GM12801 (cell line): ENCODE results near the gene H2BK1.

Experiments
- TF ChIP-seq, protein P1 (sequence below): IDR thresholded peaks from one replicate; pipeline ENCODE4 v1.5.1; 2011; ENCODE audit warnings: control low read depth; ENCODE audit not compliant: insufficient read length; ENCODE audit errors: extremely low read depth

The H2BK1 gene

DNA sequence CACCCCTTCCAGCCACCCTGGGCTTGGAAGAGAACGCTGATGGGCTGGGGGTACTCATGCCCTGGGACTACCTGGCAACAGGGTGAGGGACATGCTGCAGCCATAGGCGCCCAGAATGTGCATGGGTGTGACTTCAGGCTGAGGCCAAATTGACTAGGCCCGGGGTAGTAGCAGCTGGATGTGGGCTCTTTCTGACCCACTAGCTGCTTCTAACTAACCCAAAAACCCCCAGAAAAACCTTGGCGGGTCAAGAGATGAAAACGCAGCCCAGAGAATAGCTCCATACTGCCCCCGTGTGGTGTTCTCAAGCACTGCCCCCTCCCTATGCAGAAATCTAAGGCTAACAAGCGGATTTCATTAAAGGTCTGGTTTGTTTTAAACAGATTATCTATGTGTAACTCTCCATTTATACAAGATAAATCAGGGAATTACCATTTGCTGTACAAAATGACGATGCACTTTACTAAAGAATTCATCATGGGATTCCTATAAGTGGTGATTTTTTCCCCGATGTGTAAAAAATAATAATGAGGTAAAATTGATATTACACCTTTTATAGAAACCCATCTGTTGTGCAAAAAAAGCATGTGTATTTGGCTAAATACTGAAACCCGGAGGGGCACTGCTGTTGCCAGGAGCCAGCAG, 34.0 kb upstream of the H2BK1 start:
- TF ChIP-seq, protein P1, sequence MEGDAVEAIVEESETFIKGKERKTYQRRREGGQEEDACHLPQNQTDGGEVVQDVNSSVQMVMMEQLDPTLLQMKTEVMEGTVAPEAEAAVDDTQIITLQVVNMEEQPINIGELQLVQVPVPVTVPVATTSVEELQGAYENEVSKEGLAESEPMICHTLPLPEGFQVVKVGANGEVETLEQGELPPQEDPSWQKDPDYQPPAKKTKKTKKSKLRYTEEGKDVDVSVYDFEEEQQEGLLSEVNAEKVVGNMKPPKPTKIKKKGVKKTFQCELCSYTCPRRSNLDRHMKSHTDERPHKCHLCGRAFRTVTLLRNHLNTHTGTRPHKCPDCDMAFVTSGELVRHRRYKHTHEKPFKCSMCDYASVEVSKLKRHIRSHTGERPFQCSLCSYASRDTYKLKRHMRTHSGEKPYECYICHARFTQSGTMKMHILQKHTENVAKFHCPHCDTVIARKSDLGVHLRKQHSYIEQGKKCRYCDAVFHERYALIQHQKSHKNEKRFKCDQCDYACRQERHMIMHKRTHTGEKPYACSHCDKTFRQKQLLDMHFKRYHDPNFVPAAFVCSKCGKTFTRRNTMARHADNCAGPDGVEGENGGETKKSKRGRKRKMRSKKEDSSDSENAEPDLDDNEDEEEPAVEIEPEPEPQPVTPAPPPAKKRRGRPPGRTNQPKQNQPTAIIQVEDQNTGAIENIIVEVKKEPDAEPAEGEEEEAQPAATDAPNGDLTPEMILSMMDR: no peak

- TF ChIP-seq, protein P1: no peak
These were observed 33.3 kb upstream of the H2BK1 start for GRCh38 chr7:151243408-151244195.

DNA sequence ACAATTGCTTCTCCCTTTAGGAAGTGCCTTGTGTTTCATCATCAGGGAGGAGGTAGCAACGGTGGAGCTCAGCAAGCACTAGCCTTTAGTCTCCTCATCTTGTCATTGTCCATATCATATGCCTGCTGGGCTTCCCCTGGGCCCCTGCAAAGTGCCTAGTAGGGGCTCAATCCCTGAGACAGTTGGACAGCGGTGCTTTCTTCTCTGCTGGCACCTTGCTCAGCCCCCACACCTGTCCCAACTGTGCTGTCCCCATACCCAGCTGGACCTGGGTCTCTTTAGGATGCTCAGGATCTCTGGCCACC, 32.7 kb upstream of the H2BK1 start:
- TF ChIP-seq, protein P1: no peak

DNA sequence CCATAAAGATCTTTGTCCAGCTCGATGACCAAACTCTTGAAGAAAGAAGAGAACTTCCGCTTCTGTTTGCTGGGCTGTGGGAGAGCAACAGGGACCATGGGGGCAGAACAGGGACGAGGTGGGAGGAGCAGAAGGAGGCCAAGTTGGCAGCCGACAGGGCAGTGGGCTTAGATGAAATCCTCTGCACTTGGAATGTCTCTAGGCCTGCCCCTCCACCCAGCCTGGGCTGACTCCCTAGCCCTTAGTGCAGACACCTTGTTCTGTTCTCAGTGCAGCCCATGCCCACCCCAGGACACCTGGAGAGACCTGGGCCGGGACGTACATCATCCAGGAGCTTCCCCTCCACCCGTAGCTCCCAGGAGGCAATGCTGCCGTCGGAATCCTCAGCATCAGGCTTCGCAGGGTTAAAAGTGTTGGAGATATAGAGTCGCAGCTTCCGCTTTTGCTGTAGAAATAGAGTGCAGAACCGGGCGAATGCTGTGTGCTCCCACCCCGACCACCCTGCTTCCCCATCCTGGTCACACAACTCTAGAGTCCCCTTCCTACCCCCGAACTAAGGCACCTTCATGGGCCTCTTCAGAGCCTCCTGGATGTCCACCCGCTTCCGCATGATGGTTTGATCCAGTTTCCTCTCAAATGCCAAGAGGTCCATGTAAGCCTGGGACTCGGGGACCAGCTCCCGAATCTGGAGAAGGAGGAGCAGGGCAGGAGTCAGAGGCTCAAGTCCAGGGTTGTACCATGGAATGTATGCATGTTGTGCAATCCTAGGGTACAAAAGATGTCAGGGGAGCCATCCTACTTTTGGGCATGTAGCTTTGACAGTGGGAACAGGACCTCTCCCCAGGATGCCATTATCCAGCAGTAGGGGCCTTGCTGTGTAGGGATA, 32.1 kb upstream of the H2BK1 start:
- TF ChIP-seq, protein P1: no peak

GRCh38 chr7:151241755-151242096, 31.4 kb upstream of the H2BK1 start:
- TF ChIP-seq, protein P1: no peak

GRCh38 chr7:151240942-151241754, 30.9 kb upstream of the H2BK1 start:
- TF ChIP-seq, protein P1: no peak

- TF ChIP-seq, protein P1: no peak
These were observed 30.2 kb upstream of the H2BK1 start for GRCh38 chr7:151240536-151240935.
